RWPE2 (cell line): Measurements from ENCODE around the gene THUMPD3.

Experiments used
- ATAC-seq: fragments of 200-7000 bp; cut with Tn5 transposase; 3 replicates; pipeline ENCODE4 v1.9.1; 2021; ENCODE audit warnings: low read depth
- DNase-seq: peaks from one replicate; pipeline ENCODE4 v3.0.0-alpha.2; 2020; ENCODE audit warnings: low spot score
- H3K27ac ChIP-seq: fragments of 450-650 bp; 2 replicates; pipeline ENCODE4 v1.5.1; 2017; ENCODE audit warnings: mild to moderate bottlenecking; ENCODE audit not compliant: poor library complexity, severe bottlenecking
- H3K27me3 ChIP-seq: fragments of 250-450 bp; sonication (Bioruptor Pico); 2 replicates; pipeline ENCODE4 v1.5.1; 2021; ENCODE audit warnings: mild to moderate bottlenecking, moderate library complexity; ENCODE audit not compliant: insufficient read depth, poor library complexity, severe bottlenecking
- H3K36me3 ChIP-seq: fragments of 250-450 bp; sonication (Bioruptor Pico); 2 replicates; pipeline ENCODE4 v1.5.1; 2020; ENCODE audit warnings: low read depth, mild to moderate bottlenecking, moderate library complexity
- H3K4me1 ChIP-seq: fragments of 250-450 bp; sonication (Bioruptor Pico); 2 replicates; pipeline ENCODE4 v1.5.1; 2021; ENCODE audit warnings: mild to moderate bottlenecking, moderate library complexity; ENCODE audit not compliant: insufficient read depth, poor library complexity, severe bottlenecking
- H3K4me3 ChIP-seq: fragments of 250-450 bp; sonication (Bioruptor Pico); 2 replicates; pipeline ENCODE4 v1.5.1; 2021; ENCODE audit warnings: mild to moderate bottlenecking, moderate library complexity; ENCODE audit not compliant: severe bottlenecking
- H3K9me3 ChIP-seq: fragments of 250-450 bp; sonication (Bioruptor Pico); 2 replicates; pipeline ENCODE4 v1.5.1; 2021; ENCODE audit warnings: mild to moderate bottlenecking, moderate library complexity; ENCODE audit not compliant: severe bottlenecking
- CTCF ChIP-seq: fragments of 450-650 bp; IDR thresholded peaks from one replicate; pipeline ENCODE4 v1.5.1; 2017; ENCODE audit warnings: mild to moderate bottlenecking, moderate library complexity; ENCODE audit not compliant: poor library complexity, severe bottlenecking

The THUMPD3 gene

DNA sequence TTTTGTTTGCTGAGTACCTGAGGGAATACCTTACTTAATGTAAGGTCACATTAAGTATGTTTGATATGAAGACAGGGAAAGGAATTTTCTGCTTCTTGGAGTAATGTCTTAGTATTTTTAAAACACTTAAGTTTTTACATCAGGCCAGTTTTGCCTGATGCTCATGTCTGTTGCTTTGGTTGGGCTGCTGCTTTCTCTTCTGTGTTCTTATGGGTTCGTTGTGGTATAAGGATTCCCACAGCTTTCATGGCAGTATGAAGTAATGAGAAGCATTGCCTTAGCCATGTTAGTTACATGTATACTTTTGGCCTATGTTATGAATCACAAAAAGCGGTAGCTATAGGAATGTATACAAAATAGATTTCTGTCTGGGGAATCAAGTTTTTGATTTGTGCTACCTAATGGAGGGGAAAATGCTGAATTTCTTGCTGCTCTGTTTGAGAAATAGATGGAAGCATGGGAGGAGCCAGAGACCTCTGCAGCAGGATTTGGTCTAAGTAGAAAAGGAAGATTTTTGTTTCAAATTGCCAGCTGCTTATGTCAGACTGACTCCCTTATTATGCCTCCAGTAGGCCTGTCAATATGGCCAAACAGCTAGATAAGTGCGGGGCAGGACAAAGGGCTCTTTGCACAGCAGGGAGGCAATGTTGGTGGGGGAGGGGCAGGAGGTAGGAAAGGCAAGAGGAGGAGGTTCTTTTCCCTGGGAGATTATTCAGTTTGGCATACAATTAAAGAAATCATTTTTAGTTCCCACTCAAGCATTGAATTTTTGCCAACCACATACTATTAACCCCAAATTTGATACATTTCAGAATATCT lies 39.8 kb downstream of the THUMPD3 start:
- no peaks in the 10 kb centered on the region for H3K9me3 ChIP-seq
- DNase-seq: no peak
- no peak for TF ChIP-seq CTCF
- peaks cover 27% of the 10 kb centered on the region for H3K36me3 ChIP-seq
- H3K27ac ChIP-seq: peak overlapping the region; percentile 3
- peak; percentile 2; the same call in 1 of the 3 replicates for ATAC-seq
- H3K4me1 ChIP-seq: peaks cover 61% of the 10 kb centered on the region
- H3K27me3 ChIP-seq: no peaks in the 10 kb centered on the region
- no peak overlapping the region for H3K4me3 ChIP-seq

DNA sequence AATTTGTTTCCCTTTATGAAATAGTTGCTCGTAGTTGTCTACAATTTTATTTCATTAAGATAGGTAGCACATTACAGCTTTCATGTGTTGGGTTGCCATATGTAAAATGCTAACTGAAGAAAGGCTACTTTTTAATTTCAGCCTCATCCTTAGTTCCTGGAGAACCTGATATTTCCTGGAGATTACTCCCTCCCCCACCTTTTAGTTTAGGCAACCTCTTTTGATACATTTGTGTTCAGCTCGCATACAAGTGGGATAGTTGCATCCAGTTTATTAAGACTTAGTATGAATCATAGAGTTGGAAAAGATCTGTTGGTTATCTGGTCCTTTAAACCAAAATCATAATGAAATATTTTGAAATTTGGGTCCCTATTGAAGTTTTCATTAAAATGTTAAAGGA lies 40.6 kb downstream of the THUMPD3 start:
- H3K4me3 ChIP-seq: no peak overlapping the region
- H3K4me1 ChIP-seq: peaks cover 61% of the 10 kb centered on the region
- no peak for ATAC-seq
- no peak for DNase-seq
- H3K27ac ChIP-seq: peak overlapping the region; percentile 3
- no peak for TF ChIP-seq CTCF
- H3K36me3 ChIP-seq: peaks cover 28% of the 10 kb centered on the region
- H3K27me3 ChIP-seq: no peaks in the 10 kb centered on the region
- H3K9me3 ChIP-seq: no peaks in the 10 kb centered on the region

DNA sequence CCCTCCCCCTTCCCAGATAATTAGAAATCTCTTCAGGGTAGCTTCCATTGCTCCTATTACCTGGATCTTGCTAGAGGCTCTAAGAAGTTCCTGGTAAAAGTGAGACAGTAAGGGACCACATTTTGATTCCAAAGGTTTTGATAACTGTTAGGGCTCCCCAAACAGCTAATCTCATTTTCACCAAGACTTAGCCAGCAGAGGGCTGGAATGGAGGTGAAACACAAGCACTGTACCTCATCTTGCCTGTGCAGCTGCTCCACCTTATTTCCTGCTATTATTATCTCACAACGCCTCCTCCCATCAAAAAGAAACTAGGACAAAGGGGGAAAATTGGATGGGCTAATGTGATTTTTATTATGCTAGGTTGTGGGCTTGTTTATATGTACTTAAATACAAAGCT lies 41.8 kb downstream of the THUMPD3 start:
- no peak overlapping the region for H3K27ac ChIP-seq
- DNase-seq (no peak), ATAC-seq (peak; percentile 51; the same call in 1 of the 3 replicates)

GRCh38 chr3:9405756-9406155 lies 42.9 kb downstream of the THUMPD3 start:
- DNase-seq (no peak), ATAC-seq (no peak)
- no peaks in the 10 kb centered on the region for H3K27me3 ChIP-seq
- peaks cover 34% of the 10 kb centered on the region for H3K36me3 ChIP-seq
- H3K9me3 ChIP-seq: no peaks in the 10 kb centered on the region
- no peak overlapping the region for H3K27ac ChIP-seq
- no peak for TF ChIP-seq CTCF
- H3K4me3 ChIP-seq: no peak overlapping the region
- H3K4me1 ChIP-seq: peaks cover 52% of the 10 kb centered on the region

More for the DNA sequence above, 41.8 kb downstream of the THUMPD3 start:
- peak; percentile 20 for TF ChIP-seq CTCF
- no peaks in the 10 kb centered on the region for H3K9me3 ChIP-seq
- H3K4me1 ChIP-seq: peaks cover 61% of the 10 kb centered on the region
- H3K27me3 ChIP-seq: no peaks in the 10 kb centered on the region
- peaks cover 30% of the 10 kb centered on the region for H3K36me3 ChIP-seq
- H3K4me3 ChIP-seq: no peak overlapping the region
